Osteocyte (in vitro differentiated cells): ENCODE measurements around the gene SOAT2. TPM values are rescaled to one million over a fixed set of nuclear protein-coding genes. Genes with fewer than 3 reads are reported as not detected.

Source experiments
- DNase-seq: peaks from one replicate; pipeline ENCODE4 v3.0.0; 2021; ENCODE audit warnings: mixed read lengths; ENCODE audit not compliant: unreplicated experiment; ENCODE audit errors: extremely low spot score
- H3K27ac Mint-ChIP-seq: one replicate; pipeline ENCODE4 v1.8.0; 2021; ENCODE audit warnings: mild to moderate bottlenecking, mixed read lengths; ENCODE audit not compliant: unreplicated experiment
- H3K27me3 Mint-ChIP-seq: one replicate; pipeline ENCODE4 v1.8.0; 2021; ENCODE audit warnings: mixed read lengths; ENCODE audit not compliant: unreplicated experiment
- H3K36me3 Mint-ChIP-seq: one replicate; pipeline ENCODE4 v1.8.0; 2021; ENCODE audit warnings: mixed read lengths; ENCODE audit not compliant: unreplicated experiment
- H3K4me1 Mint-ChIP-seq: one replicate; pipeline ENCODE4 v1.8.0; 2021; ENCODE audit warnings: mixed read lengths; ENCODE audit not compliant: unreplicated experiment
- H3K4me3 Mint-ChIP-seq: one replicate; pipeline ENCODE4 v1.8.0; 2021; ENCODE audit warnings: mild to moderate bottlenecking, moderate library complexity, mixed read lengths; ENCODE audit not compliant: unreplicated experiment
- H3K9me3 Mint-ChIP-seq: one replicate; pipeline ENCODE4 v1.8.0; 2021; ENCODE audit warnings: mixed read lengths; ENCODE audit not compliant: unreplicated experiment
- CTCF ChIP-seq: fragments of 200-600 bp; sonication (generic); IDR thresholded peaks from 2 replicates; pipeline ENCODE4 v1.5.0; 2021; ENCODE audit warnings: antibody characterized with exemption, mild to moderate bottlenecking, moderate library complexity
- total RNA-seq: library from RNA; stranded (reverse); gene quantifications from 2 replicates; pipeline ENCODE4 v1.2.1, GENCODE V29; 2021

SOAT2 gene
- total RNA-seq, 1 donor from 2014 or later: not detected

- Mint-ChIP-seq H3K9me3 (no peaks in the 10 kb centered on the region), H3K4me3 (no peak overlapping the region), H3K4me1 (peaks cover 48% of the 10 kb centered on the region), H3K36me3 (peaks cover 40% of the 10 kb centered on the region), H3K27ac (peak overlapping the region; percentile 15), H3K27me3 (no peaks in the 10 kb centered on the region)
- no peak for DNase-seq
- no peak for TF ChIP-seq CTCF
These were observed 28.8 kb upstream of the SOAT2 start for GRCh38 chr12:53074283-53074998.

GRCh38 chr12:53074999-53075370 lies 28.3 kb upstream of the SOAT2 start:
- Mint-ChIP-seq H3K27me3 (no peaks in the 10 kb centered on the region), H3K27ac (no peak overlapping the region), H3K9me3 (no peaks in the 10 kb centered on the region), H3K4me1 (peaks cover 48% of the 10 kb centered on the region), H3K36me3 (peaks cover 40% of the 10 kb centered on the region), H3K4me3 (no peak overlapping the region)
- DNase-seq: no peak
- no peak for TF ChIP-seq CTCF

- DNase-seq: no peak
- H3K27me3 Mint-ChIP-seq: no peaks in the 10 kb centered on the region
- H3K4me3 Mint-ChIP-seq: no peak overlapping the region
- H3K9me3 Mint-ChIP-seq: no peaks in the 10 kb centered on the region
- H3K4me1 Mint-ChIP-seq: peaks cover 42% of the 10 kb centered on the region
- H3K36me3 Mint-ChIP-seq: peaks cover 29% of the 10 kb centered on the region
- TF ChIP-seq CTCF: no peak
- no peak overlapping the region for H3K27ac Mint-ChIP-seq
These were observed 26.8 kb upstream of the SOAT2 start for GRCh38 chr12:53076461-53076860.

- no peak for TF ChIP-seq CTCF
- Mint-ChIP-seq H3K4me1 (peaks cover 36% of the 10 kb centered on the region), H3K27me3 (no peaks in the 10 kb centered on the region), H3K36me3 (peaks cover 27% of the 10 kb centered on the region), H3K4me3 (no peak overlapping the region), H3K27ac (no peak overlapping the region), H3K9me3 (no peaks in the 10 kb centered on the region)
- no peak for DNase-seq
These were observed 26.3 kb upstream of the SOAT2 start for GRCh38 chr12:53077030-53077429.

- DNase-seq: no peak
- peak overlapping the region; percentile 97 for H3K27ac Mint-ChIP-seq
These were observed 24.7 kb upstream of the SOAT2 start for GRCh38 chr12:53078425-53079225.

More at GRCh38 chr12:53078425-53079225, 24.7 kb upstream of the SOAT2 start:
- Mint-ChIP-seq H3K27me3 (no peaks in the 10 kb centered on the region), H3K4me1 (peaks cover 26% of the 10 kb centered on the region), H3K4me3 (peak overlapping the region; percentile 88), H3K9me3 (no peaks in the 10 kb centered on the region), H3K36me3 (peaks cover 22% of the 10 kb centered on the region)
- no peak for TF ChIP-seq CTCF
